ENCODE data around the gene SCYGR5. TPM values are rescaled to one million over a fixed set of nuclear protein-coding genes. Genes with fewer than 3 reads are reported as not detected.
"Not testable (repeated sequence)": the region's sequence is repeated elsewhere in the genome, so short reads cannot be mapped to it uniquely, and the experiment has no call there.

Gene SCYGR5
- total RNA-seq, 1 donor from 2014 or later: not detected

GRCh38 chr2:227665189-227665940 lies 1.2 kb upstream of the SCYGR5 start:
- DNase-seq (no peak), ATAC-seq (no peak)
- intact Hi-C loops (cut with micrococcal nuclease): no loop called here

- DNase-seq (no peak), ATAC-seq (no peak)
- intact Hi-C loops (cut with micrococcal nuclease): no loop called here
Observed at GRCh38 chr2:227671170-227671905, 4.7 kb downstream of the SCYGR5 start.

GRCh38 chr2:227673620-227674019 lies 7.0 kb downstream of the SCYGR5 start:
- DNase-seq; ATAC-seq; intact Hi-C loops (cut with micrococcal nuclease): not testable (repeated sequence)

- ATAC-seq (no peak), DNase-seq (no peak)
- intact Hi-C loops (cut with micrococcal nuclease): no loop called here
Observed at GRCh38 chr2:227674485-227674884, 7.9 kb downstream of the SCYGR5 start.

- ATAC-seq (no peak), DNase-seq (no peak)
- intact Hi-C loops (cut with micrococcal nuclease): no loop called here
Observed at GRCh38 chr2:227677928-227678327, 11.3 kb downstream of the SCYGR5 start.

GRCh38 chr2:227684258-227684657 lies 17.7 kb downstream of the SCYGR5 start:
- ATAC-seq (no peak), DNase-seq (no peak)
- intact Hi-C loops (cut with micrococcal nuclease): no loop called here

- intact Hi-C loops (cut with micrococcal nuclease): no loop called here
- DNase-seq (no peak), ATAC-seq (peak; percentile 69)
Observed at GRCh38 chr2:227687189-227687588, 20.6 kb downstream of the SCYGR5 start.

GRCh38 chr2:227696990-227697679 lies 30.5 kb downstream of the SCYGR5 start:
- ATAC-seq (no peak), DNase-seq (no peak)
- intact Hi-C loops (cut with micrococcal nuclease): no loop called here

GRCh38 chr2:227701556-227701955 lies 35.0 kb downstream of the SCYGR5 start:
- intact Hi-C loops (cut with micrococcal nuclease): no loop called here
- ATAC-seq (no peak), DNase-seq (no peak)

- DNase-seq: no peak
- intact Hi-C loops (cut with micrococcal nuclease): no loop called here
- no peak for ATAC-seq
Observed at GRCh38 chr2:227703280-227703732, 36.7 kb downstream of the SCYGR5 start.

- DNase-seq (no peak), ATAC-seq (no peak)
- intact Hi-C loops (cut with micrococcal nuclease): no loop called here
Observed at GRCh38 chr2:227703961-227704360, 37.4 kb downstream of the SCYGR5 start.

GRCh38 chr2:227706859-227707258 lies 40.3 kb downstream of the SCYGR5 start:
- no peak for DNase-seq
- intact Hi-C loops (cut with micrococcal nuclease): no loop called here
- no peak for ATAC-seq

GRCh38 chr2:227707390-227707789 lies 40.8 kb downstream of the SCYGR5 start:
- DNase-seq (no peak), ATAC-seq (no peak)
- intact Hi-C loops (cut with micrococcal nuclease): no loop called here

- no peak for ATAC-seq
- no peak for DNase-seq
- intact Hi-C loops (cut with micrococcal nuclease): no loop called here
Observed at GRCh38 chr2:227710986-227711385, 44.4 kb downstream of the SCYGR5 start.

GRCh38 chr2:227713291-227713690 lies 46.7 kb downstream of the SCYGR5 start:
- intact Hi-C loops (cut with micrococcal nuclease): no loop called here
- ATAC-seq (no peak), DNase-seq (no peak)

GRCh38 chr2:227716501-227716900 lies 49.9 kb downstream of the SCYGR5 start:
- intact Hi-C loops (cut with micrococcal nuclease): no loop called here
- DNase-seq (no peak), ATAC-seq (no peak)
